HG03095 (cell line): ENCODE results near the gene NETO2.

Experiments used
- ATAC-seq: cut with Tn5 transposase; IDR thresholded peaks from one replicate; pipeline ENCODE4 v1.9.1; 2021; ENCODE audit warnings: moderate library complexity; ENCODE audit not compliant: unreplicated experiment

NETO2 gene

DNA sequence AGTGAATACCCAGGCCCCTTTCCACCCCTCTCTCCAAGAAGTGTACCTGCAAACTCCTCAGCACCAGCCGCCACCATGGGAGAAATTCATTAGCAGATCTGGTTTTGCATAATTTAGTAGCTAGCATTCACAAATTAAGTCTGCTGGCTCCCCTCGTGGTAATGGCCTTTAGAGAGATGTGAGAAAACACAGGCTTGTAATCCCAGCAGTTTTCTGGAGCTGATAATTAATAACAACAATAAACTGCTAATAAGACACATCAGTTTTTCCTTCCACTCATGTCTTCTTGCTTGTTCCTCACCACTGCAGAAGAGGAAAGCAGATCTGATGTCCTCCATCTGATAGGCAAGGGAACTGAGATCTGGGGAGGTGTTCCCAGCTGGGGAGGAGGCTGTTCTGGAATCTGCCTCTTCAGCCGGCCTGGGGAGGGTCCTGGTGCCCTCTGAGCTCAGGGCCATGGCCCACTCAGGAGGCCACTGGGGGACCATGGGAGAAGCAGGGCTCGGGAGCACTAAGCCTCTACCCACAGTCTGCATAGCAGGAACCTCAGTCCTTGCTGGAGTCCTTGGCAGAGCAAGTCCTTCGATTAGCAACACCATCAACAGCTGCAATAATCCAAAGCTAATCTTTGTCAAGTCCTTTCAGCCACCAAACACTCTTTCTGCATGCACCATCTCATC lies 96.1 kb downstream of the NETO2 start:
- no peak for ATAC-seq

- ATAC-seq: peak; percentile 66
Observed at GRCh38 chr16:47046726-47047523, 96.8 kb downstream of the NETO2 start.

DNA sequence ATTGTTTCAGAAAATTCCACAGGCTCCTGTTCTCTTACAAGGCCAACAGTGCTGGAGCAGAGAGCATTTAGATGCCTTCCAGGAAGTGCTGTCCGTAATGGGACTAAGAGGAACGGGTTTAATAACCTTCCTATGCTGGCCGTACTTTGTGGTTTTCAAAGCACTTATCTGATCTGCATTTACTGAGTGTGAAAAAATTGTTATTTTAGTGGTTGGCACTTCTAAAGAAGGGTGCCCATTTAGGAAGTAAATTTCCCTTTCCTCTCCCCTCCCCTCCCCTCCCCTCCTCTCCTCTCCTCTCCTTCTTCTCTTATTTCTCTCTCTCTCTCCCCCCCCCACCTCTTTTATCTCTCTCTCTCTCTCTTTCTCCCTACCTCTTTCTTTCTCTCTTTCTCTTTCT lies 98.3 kb downstream of the NETO2 start:
- ATAC-seq: no peak

DNA sequence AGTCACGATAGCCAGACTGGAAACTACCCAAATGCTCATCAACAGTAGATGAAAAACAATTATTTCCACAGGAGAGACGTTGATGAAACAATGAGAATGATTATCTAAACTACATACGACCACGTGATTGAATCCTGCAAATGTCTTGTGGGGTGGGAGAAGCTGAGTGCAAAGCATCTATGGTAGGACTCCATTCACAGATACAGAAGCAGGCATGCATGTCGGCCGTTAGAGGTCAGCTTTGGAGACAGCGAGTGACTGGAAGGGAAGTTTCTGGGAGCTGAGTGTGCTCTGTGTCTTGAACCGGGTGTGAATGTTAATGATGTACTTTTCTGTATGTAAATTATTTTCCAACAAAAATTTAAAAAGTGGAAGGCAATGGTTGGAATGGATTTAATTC lies 98.7 kb downstream of the NETO2 start:
- no peak for ATAC-seq

GRCh38 chr16:47043970-47044684 lies 99.6 kb downstream of the NETO2 start:
- ATAC-seq: no peak

- no peak for ATAC-seq
Observed at GRCh38 chr16:47043200-47043599, 100.5 kb downstream of the NETO2 start.

DNA sequence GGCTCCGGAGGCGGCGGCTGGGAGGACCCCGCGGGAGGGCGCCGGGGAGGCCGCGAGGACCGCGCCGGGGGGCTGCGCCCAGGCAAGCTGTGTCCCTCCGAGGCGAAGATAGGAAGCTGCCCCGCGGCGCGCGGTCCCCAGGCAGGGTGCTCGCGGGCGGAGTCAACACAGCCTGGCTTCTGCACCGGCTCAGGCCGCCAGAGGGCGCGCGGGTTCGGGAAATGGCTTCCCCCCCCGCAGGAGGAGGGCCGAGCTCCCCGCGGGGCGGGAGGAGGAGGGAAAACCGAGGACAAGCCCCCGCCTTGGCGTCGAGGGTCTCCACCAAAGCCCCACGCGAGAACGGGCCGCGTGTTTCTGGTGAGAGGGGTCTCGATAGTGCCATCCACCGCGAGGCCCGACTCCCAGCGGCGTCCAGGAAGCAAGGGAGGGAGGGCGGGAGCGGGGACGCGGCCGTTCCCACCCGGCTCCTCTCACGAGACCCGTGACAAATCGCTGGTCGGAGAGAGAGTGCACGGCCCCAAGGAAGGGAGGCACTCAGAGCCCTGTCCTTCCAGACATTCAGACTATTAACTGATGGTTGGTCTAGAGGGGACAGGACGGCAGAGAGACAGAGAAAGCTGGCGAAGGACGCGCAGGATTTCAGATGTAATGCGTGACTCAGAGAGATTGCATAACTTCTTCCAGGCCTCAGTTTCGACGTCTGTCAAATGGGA lies 105.8 kb downstream of the NETO2 start:
- ATAC-seq: peak; percentile 88

DNA sequence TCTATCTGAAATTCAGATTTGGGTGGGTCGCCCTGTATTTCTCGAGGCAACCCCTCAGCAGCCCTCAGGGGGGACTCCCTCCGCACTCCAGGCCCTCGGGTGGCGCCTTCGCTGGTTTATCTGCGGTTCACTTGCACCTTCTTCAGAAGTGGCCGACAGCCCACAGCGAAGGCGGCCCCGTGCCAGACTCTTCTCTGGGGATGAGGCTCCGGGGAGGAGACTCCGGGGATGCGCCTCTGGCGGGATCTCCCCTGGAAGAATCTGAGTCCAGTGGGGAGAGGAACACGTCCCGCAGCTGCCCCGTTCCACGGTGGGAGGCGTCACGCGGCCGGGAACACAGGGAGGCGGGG lies 106.4 kb downstream of the NETO2 start:
- ATAC-seq: peak; percentile 19

DNA sequence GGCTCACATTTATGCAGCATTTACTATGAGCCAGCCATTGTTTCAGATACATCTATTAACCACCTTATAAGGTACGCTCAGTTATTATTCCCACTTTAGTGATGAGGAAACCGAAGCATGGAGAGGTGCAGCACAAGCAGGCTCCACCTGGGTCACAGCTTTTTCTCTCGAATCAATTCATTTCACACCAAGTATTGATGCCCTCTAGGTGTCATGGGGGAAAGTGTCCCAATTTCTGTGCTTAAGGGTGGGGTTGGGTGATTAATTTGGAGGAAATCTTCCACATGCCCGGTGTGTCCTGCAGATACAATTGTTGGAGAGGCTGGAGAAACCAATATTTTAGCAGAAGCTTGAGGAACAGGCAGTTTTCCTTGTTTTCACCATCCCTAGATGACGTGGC lies 107.5 kb downstream of the NETO2 start:
- ATAC-seq: no peak

DNA sequence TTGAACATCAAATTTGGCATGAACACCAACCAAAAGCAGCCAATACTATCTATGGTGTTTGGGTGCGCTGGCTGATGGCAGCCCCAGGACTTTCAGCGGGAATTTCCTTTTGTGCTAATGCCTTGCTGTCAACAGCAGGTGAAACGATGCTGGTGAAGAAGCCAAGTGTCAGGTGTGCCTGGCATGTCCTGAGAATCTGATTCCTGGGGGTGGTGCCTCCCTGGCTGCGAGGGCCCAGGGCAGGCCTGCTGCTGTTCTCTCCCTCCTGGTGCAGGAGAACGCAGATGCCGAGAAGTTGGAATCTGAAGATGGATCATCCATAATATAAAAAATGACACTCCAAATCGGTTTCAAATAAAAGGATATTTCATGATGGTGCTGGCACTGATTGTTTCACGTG lies 108.3 kb downstream of the NETO2 start:
- ATAC-seq: no peak

- no peak for ATAC-seq
Observed at GRCh38 chr16:47034455-47034854, 109.3 kb downstream of the NETO2 start.

DNA sequence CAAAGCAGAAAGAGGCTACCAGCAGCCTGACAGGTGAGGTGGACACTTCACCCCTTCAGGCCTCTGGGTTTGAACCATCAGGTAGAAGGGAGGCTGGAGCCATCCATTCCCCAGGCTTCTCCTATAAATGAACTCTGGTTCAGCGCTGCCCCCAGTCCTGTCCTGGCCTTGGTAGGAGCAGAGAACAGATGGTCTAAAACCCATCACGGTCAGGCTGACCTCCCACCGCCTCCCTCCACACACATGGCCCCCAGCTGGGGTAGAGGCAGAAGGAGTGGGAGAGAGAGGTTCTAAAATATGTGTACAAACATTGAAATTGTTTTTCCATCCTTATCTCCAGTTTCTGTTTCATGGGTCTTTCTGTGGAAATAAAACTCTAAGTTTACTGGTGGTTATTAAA lies 110.6 kb downstream of the NETO2 start:
- no peak for ATAC-seq

- ATAC-seq: no peak
Observed at GRCh38 chr16:47029724-47030123, 114.0 kb downstream of the NETO2 start.

GRCh38 chr16:47028767-47029377 lies 114.9 kb downstream of the NETO2 start:
- ATAC-seq: no peak
